ENCODE results near the gene RAX.
"Not testable (repeated sequence)": the region's sequence is repeated elsewhere in the genome, so short reads cannot be mapped to it uniquely, and the experiment has no call there.

RAX gene

DNA sequence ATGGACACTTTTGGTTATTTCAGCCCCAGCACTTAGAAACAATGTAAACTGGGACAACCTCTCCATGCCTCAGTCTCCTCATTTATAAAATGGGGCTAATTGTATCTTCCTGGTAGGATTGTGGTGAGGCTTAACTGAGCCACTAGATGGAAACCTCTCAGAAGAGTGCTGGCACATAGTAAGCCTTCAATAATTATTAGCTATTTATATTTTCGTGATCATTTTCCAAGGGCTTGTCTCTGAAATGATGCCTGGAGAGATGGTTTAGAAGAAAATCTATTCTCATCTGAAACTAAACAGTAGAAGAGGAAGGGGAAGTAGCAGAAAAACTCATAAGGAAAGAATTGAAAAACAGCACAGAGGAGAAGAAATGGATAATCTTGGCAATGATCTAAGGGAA, 6.8 kb downstream of the RAX start:
- H3K27ac ChIP-seq (ENCODE audit: low read depth, low read length): no peak overlapping the region
- no peak overlapping the region for H3K9ac ChIP-seq (ENCODE audit: low read depth, low read length)
- H3K9me3 ChIP-seq (ENCODE audit: control insufficient read depth, insufficient read depth, low read length): no peaks in the 10 kb centered on the region
- no peak overlapping the region for H3K4me3 ChIP-seq (ENCODE audit: low read depth, low read length)
- no peaks in the 10 kb centered on the region for H3K36me3 ChIP-seq (ENCODE audit: control insufficient read depth, insufficient read depth, low read length)
- peaks cover 44% of the 10 kb centered on the region for H3K4me1 ChIP-seq (ENCODE audit: control insufficient read depth, insufficient read depth, low read length)
- peaks cover 91% of the 10 kb centered on the region for H3K27me3 ChIP-seq (ENCODE audit: control insufficient read depth, insufficient read depth, low read length)

DNA sequence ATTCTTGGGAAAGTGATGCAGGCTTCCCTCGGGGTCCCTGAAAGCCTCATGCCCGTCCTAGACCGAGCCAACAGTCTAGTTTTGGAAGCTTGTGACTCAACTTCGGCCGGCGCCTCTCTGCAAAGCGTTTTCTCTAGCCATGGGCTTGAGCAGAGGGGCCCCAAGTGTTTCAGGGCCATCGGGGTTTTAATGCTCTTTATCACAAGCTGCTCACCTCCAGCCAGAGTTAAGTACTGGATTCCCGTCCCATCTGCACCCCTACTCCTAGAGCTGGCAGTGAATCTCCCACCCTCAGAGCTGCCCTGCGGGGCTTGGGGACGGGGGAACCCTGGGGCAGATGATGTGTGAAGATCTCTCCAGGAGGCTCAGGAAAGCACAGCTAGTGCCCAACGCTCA, 7.3 kb downstream of the RAX start:
- Histone ChIP-seq H3K9ac (ENCODE audit: low read depth, low read length) (no peak overlapping the region), H3K9me3 (ENCODE audit: control insufficient read depth, insufficient read depth, low read length) (no peaks in the 10 kb centered on the region), H3K4me3 (ENCODE audit: low read depth, low read length) (no peak overlapping the region), H3K27ac (ENCODE audit: low read depth, low read length) (no peak overlapping the region), H3K4me1 (ENCODE audit: control insufficient read depth, insufficient read depth, low read length) (peaks cover 43% of the 10 kb centered on the region), H3K27me3 (ENCODE audit: control insufficient read depth, insufficient read depth, low read length) (peaks cover 86% of the 10 kb centered on the region), H3K36me3 (ENCODE audit: control insufficient read depth, insufficient read depth, low read length) (no peaks in the 10 kb centered on the region)

DNA sequence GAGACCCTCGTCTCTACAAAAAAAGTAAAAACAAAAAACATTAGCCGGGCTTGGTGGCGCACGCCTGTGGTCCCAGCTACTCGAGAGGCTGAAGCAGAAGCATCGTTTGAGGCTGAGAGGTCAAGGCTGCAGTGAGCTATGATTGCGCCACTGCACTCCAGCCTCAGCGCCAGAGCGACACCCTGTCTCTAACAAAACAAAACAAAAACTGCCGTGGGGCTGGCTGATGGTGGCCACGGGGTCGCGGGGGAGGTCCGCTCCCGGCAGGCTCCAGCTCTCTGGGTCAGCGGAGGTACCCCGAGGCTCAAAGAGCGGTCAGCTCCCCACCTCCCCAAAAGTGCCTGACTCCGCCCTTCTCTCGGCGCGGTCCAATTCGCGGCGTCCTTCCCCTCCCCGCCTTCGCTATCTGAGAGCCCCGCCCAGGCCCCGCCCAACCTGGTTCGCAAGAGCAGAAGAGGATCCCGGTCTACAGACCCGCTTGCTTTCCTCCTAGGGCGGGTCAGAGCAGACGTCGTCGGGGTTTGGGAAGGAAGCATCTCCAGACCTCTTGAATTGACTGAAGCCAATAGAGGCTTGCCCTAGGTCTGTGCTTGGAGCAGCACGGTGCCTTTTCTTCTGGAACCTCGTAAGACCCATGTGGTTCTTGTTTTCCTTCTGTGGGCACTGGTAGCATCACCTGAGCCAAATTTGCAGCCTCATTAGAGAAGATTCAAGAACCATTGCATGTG, 7.8 kb downstream of the RAX start:
- no peak overlapping the region for H3K9ac ChIP-seq (ENCODE audit: low read depth, low read length)
- no peak overlapping the region for H3K27ac ChIP-seq (ENCODE audit: low read depth, low read length)
- H3K27me3 ChIP-seq (ENCODE audit: control insufficient read depth, insufficient read depth, low read length): peaks cover 81% of the 10 kb centered on the region
- no peaks in the 10 kb centered on the region for H3K36me3 ChIP-seq (ENCODE audit: control insufficient read depth, insufficient read depth, low read length)
- peaks cover 37% of the 10 kb centered on the region for H3K4me1 ChIP-seq (ENCODE audit: control insufficient read depth, insufficient read depth, low read length)
- H3K4me3 ChIP-seq (ENCODE audit: low read depth, low read length): peak overlapping the region; percentile 65
- H3K9me3 ChIP-seq (ENCODE audit: control insufficient read depth, insufficient read depth, low read length): no peaks in the 10 kb centered on the region

DNA sequence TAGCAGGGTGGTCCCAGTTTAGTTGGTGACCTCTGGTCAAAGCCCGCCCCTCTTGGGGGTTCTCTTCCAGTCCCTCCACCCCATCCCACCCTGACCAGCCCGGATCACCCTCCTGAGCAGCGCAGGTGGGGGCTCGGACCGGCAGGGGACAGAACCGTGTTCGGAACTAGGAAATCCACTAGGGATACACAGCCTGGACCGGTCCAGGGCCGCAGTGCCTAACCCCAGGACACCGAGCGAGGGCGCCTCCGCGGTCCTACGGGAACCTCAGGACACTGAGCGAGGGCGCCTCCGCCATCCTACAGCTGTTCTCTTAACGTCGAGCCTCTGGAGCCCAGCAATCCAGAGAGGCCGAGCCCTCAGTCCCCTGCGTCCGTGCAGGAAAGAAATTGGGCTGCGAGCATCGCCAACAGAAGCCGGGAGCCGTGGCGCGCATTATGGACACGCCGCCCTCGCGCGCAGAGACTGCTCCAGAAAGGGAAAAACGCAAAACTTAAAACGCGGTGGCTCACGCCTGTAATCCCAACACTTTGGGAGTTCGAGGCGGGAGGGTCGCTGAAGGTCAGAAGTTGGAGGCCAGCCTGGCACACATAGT, 8.5 kb downstream of the RAX start:
- Histone ChIP-seq H3K4me3 (ENCODE audit: low read depth, low read length) (peak overlapping the region; percentile 65), H3K36me3 (ENCODE audit: control insufficient read depth, insufficient read depth, low read length) (no peaks in the 10 kb centered on the region), H3K9ac (ENCODE audit: low read depth, low read length) (no peak overlapping the region), H3K27ac (ENCODE audit: low read depth, low read length) (no peak overlapping the region), H3K4me1 (ENCODE audit: control insufficient read depth, insufficient read depth, low read length) (peaks cover 32% of the 10 kb centered on the region), H3K27me3 (ENCODE audit: control insufficient read depth, insufficient read depth, low read length) (peaks cover 74% of the 10 kb centered on the region), H3K9me3 (ENCODE audit: control insufficient read depth, insufficient read depth, low read length) (no peaks in the 10 kb centered on the region)

DNA sequence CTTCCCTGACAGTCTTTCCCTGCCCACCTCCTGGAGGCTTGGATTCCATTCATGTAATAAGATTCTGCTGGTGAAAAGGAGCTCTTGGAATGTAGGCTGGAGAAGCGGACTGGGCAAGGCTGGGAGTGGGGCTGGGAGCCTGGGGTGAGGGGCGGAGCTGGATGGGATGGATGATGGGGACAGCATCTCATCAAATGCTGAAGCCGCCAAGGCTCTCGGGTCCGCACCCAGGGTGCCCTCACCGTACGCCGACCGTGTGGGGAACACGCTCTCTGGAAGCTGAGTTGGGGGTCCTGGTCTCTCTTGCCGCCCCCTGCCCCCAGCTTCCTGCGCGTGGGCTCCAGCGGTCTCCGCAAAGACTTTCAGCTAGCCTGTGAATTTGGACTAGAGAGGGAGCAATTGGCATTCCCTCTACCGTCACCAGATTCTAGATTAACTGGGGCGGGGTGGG, 9.1 kb downstream of the RAX start:
- Histone ChIP-seq H3K36me3 (ENCODE audit: control insufficient read depth, insufficient read depth, low read length) (no peaks in the 10 kb centered on the region), H3K27ac (ENCODE audit: low read depth, low read length) (no peak overlapping the region), H3K27me3 (ENCODE audit: control insufficient read depth, insufficient read depth, low read length) (peaks cover 68% of the 10 kb centered on the region), H3K4me1 (ENCODE audit: control insufficient read depth, insufficient read depth, low read length) (peaks cover 28% of the 10 kb centered on the region), H3K9ac (ENCODE audit: low read depth, low read length) (no peak overlapping the region), H3K9me3 (ENCODE audit: control insufficient read depth, insufficient read depth, low read length) (no peaks in the 10 kb centered on the region), H3K4me3 (ENCODE audit: low read depth, low read length) (0 out of 2 replicates have a peak overlapping the region, but pooled peaks have one; percentile 65)

DNA sequence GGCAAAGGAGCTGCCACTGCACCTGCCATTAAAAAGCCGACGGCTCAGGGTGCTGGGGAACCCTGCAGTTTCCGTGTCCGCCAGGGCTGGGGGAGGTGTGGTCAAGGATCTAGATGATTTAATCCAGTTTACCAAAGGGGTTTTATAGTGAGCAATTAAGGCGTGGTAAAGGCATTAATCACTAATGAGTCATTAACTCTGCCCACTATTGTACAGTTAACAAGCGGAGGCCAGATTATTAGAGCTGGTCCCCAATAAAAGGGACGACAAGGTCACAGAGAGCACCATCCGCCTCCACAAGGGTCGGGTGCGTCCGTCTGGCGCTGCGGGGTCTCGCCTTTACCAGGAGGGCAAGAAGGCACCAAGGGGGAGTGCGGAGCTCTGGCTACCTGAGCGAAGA, 9.6 kb downstream of the RAX start:
- Histone ChIP-seq H3K4me3 (ENCODE audit: low read depth, low read length) (no peak overlapping the region), H3K4me1 (ENCODE audit: control insufficient read depth, insufficient read depth, low read length) (peaks cover 28% of the 10 kb centered on the region), H3K27me3 (ENCODE audit: control insufficient read depth, insufficient read depth, low read length) (peaks cover 64% of the 10 kb centered on the region)

DNA sequence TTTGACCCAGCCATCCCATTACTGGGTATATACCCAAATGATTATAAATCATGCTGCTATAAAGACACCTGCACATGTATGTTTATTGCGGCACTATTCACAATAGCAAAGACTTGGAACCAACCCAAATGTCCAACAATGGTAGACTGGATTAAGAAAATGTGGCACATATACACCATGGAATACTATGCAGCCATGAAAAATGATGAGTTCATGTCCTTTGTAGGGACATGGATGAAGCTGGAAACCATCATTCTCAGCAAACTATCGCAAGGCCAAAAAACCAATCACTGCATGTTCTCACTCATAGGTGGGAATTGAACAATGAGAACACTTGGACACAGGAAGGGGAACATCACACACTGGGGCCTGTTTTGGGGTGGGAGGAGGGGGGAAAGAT, 11.0 kb downstream of the RAX start:
- H3K9ac ChIP-seq (ENCODE audit: low read depth, low read length): not testable (repeated sequence)

More for the DNA sequence above, 9.6 kb downstream of the RAX start:
- Histone ChIP-seq H3K27ac (ENCODE audit: low read depth, low read length) (no peak overlapping the region), H3K9me3 (ENCODE audit: control insufficient read depth, insufficient read depth, low read length) (no peaks in the 10 kb centered on the region), H3K36me3 (ENCODE audit: control insufficient read depth, insufficient read depth, low read length) (no peaks in the 10 kb centered on the region), H3K9ac (ENCODE audit: low read depth, low read length) (no peak overlapping the region)

DNA sequence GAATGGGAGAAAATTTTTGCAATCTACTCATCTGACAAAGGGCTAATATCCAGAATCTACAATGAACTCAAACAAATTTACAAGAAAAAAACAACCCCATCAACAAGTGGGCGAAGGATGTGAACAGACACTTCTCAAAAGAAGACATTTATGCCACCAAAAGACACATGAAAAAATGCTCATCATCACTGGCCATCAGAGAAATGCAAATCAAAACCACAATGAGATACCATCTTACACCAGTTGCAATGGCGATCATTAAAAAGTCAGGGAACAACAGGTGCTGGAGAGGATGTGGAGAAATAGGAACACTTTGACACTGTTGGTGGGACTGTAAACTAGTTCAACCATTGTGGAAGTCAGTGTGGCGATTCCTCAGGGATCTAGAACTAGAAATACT, 11.4 kb downstream of the RAX start:
- H3K9me3 ChIP-seq (ENCODE audit: control insufficient read depth, insufficient read depth, low read length); H3K27ac ChIP-seq (ENCODE audit: low read depth, low read length); H3K4me3 ChIP-seq (ENCODE audit: low read depth, low read length); H3K9ac ChIP-seq (ENCODE audit: low read depth, low read length); H3K36me3 ChIP-seq (ENCODE audit: control insufficient read depth, insufficient read depth, low read length): not testable (repeated sequence)
- Histone ChIP-seq H3K27me3 (ENCODE audit: control insufficient read depth, insufficient read depth, low read length) (peaks cover 46% of the 10 kb centered on the region), H3K4me1 (ENCODE audit: control insufficient read depth, insufficient read depth, low read length) (peaks cover 16% of the 10 kb centered on the region)

More for the DNA sequence above, 11.0 kb downstream of the RAX start:
- not testable (repeated sequence) for H3K9me3 ChIP-seq (ENCODE audit: control insufficient read depth, insufficient read depth, low read length); H3K4me3 ChIP-seq (ENCODE audit: low read depth, low read length); H3K36me3 ChIP-seq (ENCODE audit: control insufficient read depth, insufficient read depth, low read length); H3K27ac ChIP-seq (ENCODE audit: low read depth, low read length)
- peaks cover 50% of the 10 kb centered on the region for H3K27me3 ChIP-seq (ENCODE audit: control insufficient read depth, insufficient read depth, low read length)
- H3K4me1 ChIP-seq (ENCODE audit: control insufficient read depth, insufficient read depth, low read length): peaks cover 17% of the 10 kb centered on the region

DNA sequence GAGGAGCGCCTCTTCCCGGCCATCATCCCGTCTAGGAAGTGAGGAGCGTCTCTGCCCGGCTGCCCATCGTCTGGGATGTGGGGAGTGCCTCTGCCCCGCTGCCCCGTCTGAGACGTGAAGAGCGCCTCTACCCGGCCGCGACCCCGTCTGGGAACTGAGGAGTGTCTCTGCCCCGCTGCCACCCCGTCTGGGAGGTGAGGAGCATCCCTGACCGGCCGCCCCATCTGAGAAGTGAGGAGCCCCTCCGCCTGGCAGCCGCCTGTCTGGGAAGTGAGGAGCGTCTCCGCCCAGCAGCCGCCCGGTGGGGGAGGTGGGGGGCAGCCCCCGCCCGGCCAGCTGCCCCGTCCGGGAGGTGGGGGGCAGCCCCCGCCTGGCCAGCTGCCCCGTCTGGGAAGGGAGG, 17.8 kb downstream of the RAX start:
- H3K27me3 ChIP-seq (ENCODE audit: control insufficient read depth, insufficient read depth, low read length); H3K27ac ChIP-seq (ENCODE audit: low read depth, low read length); H3K36me3 ChIP-seq (ENCODE audit: control insufficient read depth, insufficient read depth, low read length); H3K9me3 ChIP-seq (ENCODE audit: control insufficient read depth, insufficient read depth, low read length); H3K4me1 ChIP-seq (ENCODE audit: control insufficient read depth, insufficient read depth, low read length); H3K4me3 ChIP-seq (ENCODE audit: low read depth, low read length); H3K9ac ChIP-seq (ENCODE audit: low read depth, low read length): not testable (repeated sequence)

DNA sequence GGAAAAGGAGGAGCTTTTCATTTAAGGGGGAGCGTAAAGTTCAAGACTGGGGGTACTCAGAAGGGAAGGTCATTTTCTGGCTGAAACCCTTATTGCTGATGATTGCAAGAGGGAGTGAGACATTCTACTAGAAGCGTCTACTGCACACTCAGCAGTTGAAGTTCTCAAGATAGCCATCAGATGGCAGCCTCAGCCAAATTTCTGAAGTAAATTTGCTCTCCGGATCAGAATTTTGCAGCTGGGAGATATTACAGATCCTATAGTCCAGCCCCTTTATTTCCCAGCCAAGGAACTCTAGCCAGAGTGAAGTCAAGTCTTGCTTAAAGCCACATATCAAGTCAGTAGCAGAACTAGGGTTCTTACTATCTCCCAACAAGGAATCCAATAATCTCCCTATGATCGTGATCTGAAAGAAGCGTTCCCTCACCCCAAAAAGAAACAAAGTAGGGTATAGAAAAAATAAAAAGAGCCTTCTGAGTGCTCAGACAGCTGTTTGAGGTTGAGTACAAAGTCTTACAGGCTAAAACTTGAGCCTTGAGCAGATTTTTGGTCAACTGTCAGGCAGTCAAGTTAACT, 24.0 kb downstream of the RAX start:
- H3K36me3 ChIP-seq (ENCODE audit: control insufficient read depth, insufficient read depth, low read length): no peaks in the 10 kb centered on the region
- H3K27ac ChIP-seq (ENCODE audit: low read depth, low read length): no peak overlapping the region
- no peak overlapping the region for H3K4me3 ChIP-seq (ENCODE audit: low read depth, low read length)
- H3K4me1 ChIP-seq (ENCODE audit: control insufficient read depth, insufficient read depth, low read length): no peaks in the 10 kb centered on the region; the same call in 1 of the 2 replicates
- no peak overlapping the region for H3K9ac ChIP-seq (ENCODE audit: low read depth, low read length)
- peaks cover 25% of the 10 kb centered on the region for H3K27me3 ChIP-seq (ENCODE audit: control insufficient read depth, insufficient read depth, low read length)
- no peaks in the 10 kb centered on the region for H3K9me3 ChIP-seq (ENCODE audit: control insufficient read depth, insufficient read depth, low read length)

DNA sequence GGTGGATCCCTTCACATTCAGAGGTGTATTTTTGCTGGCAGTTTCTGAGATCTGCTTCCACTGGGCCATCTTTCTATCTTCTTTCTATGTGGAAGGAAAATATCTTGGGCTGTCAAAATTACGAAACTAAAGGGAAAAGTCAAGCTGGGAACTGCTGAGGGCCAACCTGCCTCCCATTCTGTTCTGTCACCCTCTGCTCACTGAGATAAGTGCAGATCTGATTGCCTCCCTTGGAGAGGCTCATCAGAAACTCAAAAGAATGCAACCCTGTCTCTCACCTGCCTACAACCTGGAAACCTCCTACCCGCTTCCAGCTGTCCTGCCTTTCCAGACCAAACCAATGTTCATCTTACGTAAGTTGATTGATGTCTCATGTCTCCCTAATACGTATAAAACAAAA, 26.5 kb downstream of the RAX start:
- Histone ChIP-seq H3K27me3 (ENCODE audit: control insufficient read depth, insufficient read depth, low read length) (peaks cover 25% of the 10 kb centered on the region), H3K9me3 (ENCODE audit: control insufficient read depth, insufficient read depth, low read length) (no peaks in the 10 kb centered on the region), H3K4me1 (ENCODE audit: control insufficient read depth, insufficient read depth, low read length) (no peaks in the 10 kb centered on the region; the same call in 1 of the 2 replicates), H3K4me3 (ENCODE audit: low read depth, low read length) (no peak overlapping the region), H3K36me3 (ENCODE audit: control insufficient read depth, insufficient read depth, low read length) (no peaks in the 10 kb centered on the region), H3K9ac (ENCODE audit: low read depth, low read length) (no peak overlapping the region), H3K27ac (ENCODE audit: low read depth, low read length) (no peak overlapping the region)

All from HUES48 (cell line).